H1 (cell line): Measurements from ENCODE around the gene SPEM3. TPM values are rescaled to one million over a fixed set of nuclear protein-coding genes. Genes with fewer than 3 reads are reported as not detected.

Source experiments
- CTCF ChIA-PET: fragments of 300-600 bp; sonication (Branson Sonifier 250); formaldehyde crosslinking; loops from one replicate; lab custom pipeline; 2021; ENCODE audit not compliant: partially characterized antibody; lab: Charles Lee
- POLR2A ChIA-PET: fragments of 300-600 bp; sonication (Branson Sonifier 250); formaldehyde crosslinking; loops from one replicate; lab custom pipeline; 2021; ENCODE audit warnings: inconsistent platforms; ENCODE audit not compliant: partially characterized antibody; lab: Charles Lee
- DNase-seq, 2 experiments: peaks; one replicate each; pipeline versions ENCODE4 v3.0.0 to v3.0.0-alpha.2; 2010 to 2022; ENCODE audit warnings: low spot score in 2 of 2, low read depth in 1 of 2, mixed read lengths in 1 of 2
- FAIRE-seq: peaks from 2 replicates; lab custom pipeline; 2011; peaks lifted over from hg19 to GRCh38; lab: Jason Lieb, UNC
- H2AFZ ChIP-seq: 2 replicates; pipeline ENCODE4 v1.8.1; 2012; ENCODE audit warnings: low read length, inconsistent platforms
- H2AK5ac ChIP-seq: 2 replicates; pipeline ENCODE4 v1.6.1; 2013; ENCODE audit warnings: low read depth, low read length
- H2BK120ac ChIP-seq: replicated peaks from 2 replicates; pipeline ENCODE3; 2013; ENCODE audit warnings: low read depth, low read length, inconsistent platforms
- H2BK12ac ChIP-seq: 2 replicates; pipeline ENCODE4 v1.6.1; 2013; ENCODE audit warnings: low read depth, low read length
- H2BK15ac ChIP-seq: 2 replicates; pipeline ENCODE4 v1.6.1; 2013; ENCODE audit warnings: low read length
- H2BK20ac ChIP-seq: 2 replicates; pipeline ENCODE4 v1.6.1; 2013; ENCODE audit warnings: low read length
- H2BK5ac ChIP-seq: 2 replicates; pipeline ENCODE4 v1.6.1; 2013; ENCODE audit warnings: low read depth, low read length
- H3K14ac ChIP-seq: 2 replicates; pipeline ENCODE4 v1.6.1; 2013; ENCODE audit warnings: inconsistent platforms; ENCODE audit not compliant: insufficient read length
- H3K18ac ChIP-seq: 2 replicates; pipeline ENCODE4 v1.6.1; 2013; ENCODE audit warnings: low read length; ENCODE audit errors: extremely low read depth
- H3K23ac ChIP-seq: 2 replicates; pipeline ENCODE4 v1.6.1; 2013; ENCODE audit warnings: inconsistent platforms; ENCODE audit not compliant: insufficient read length
- H3K23me2 ChIP-seq: 2 replicates; pipeline ENCODE4 v1.6.1; 2013; ENCODE audit warnings: low read depth, low read length
- H3K27ac ChIP-seq: 2 replicates; pipeline ENCODE4 v1.6.1; 2011; ENCODE audit warnings: low read depth, low read length, inconsistent platforms
- H3K27me3 ChIP-seq, 4 experiments: replicated peaks in 1 of 4; 1 replicate in 1 of 4; 2 replicates in 3 of 4; pipeline versions ENCODE4 v1.6.1 to v1.8.1; 2011 to 2013; ENCODE audit warnings: low read length in 3 of 4, mild to moderate bottlenecking in 3 of 4, inconsistent platforms in 2 of 4, mixed read lengths in 2 of 4, moderate library complexity in 1 of 4; ENCODE audit not compliant: control insufficient read depth in 3 of 4, insufficient read depth in 3 of 4; ENCODE audit errors: extremely low read depth in 1 of 4
- H3K36me3 ChIP-seq, 4 experiments: 2 replicates each; pipeline versions ENCODE4 v1.6.1 to v1.8.1; 2011 to 2013; ENCODE audit warnings: mild to moderate bottlenecking in 4 of 4, low read length in 3 of 4, moderate library complexity in 2 of 4, control low read depth in 1 of 4, inconsistent platforms in 1 of 4; ENCODE audit not compliant: insufficient read depth in 4 of 4, control insufficient read depth in 2 of 4
- H3K4ac ChIP-seq: replicated peaks from 2 replicates; pipeline ENCODE3; 2013; ENCODE audit warnings: low read length, low read depth, mixed read lengths, inconsistent platforms; ENCODE audit not compliant: insufficient read length
- H3K4me1 ChIP-seq, 4 experiments: replicated peaks in 1 of 4; 1 replicate in 1 of 4; 2 replicates in 3 of 4; pipeline versions ENCODE4 v1.6.1 to v1.8.1; 2011 to 2013; ENCODE audit warnings: low read length in 3 of 4, inconsistent platforms in 2 of 4, mixed read lengths in 1 of 4; ENCODE audit not compliant: insufficient read depth in 4 of 4, control insufficient read depth in 3 of 4
- H3K4me2 ChIP-seq, 2 experiments: 2 replicates each; pipeline versions ENCODE4 v1.6.1 to v1.8.1; 2011 to 2013; ENCODE audit warnings: low read depth in 2 of 2, low read length in 2 of 2, control low read depth in 1 of 2, inconsistent platforms in 1 of 2, mild to moderate bottlenecking in 1 of 2; ENCODE audit not compliant: insufficient read depth in 1 of 2
- H3K4me3 ChIP-seq, 4 experiments: fragments of 200-600, 300-600 bp in 1 of 4; sonication (generic), shearing (Covaris generic), sonication (Bioruptor Twin) in 1 of 4; 2 replicates each; pipeline versions ENCODE4 v1.5.1 to v1.8.1; 2011 to 2016; ENCODE audit warnings: low read length in 4 of 4, low read depth in 3 of 4, control low read depth in 2 of 4, inconsistent platforms in 2 of 4, mild to moderate bottlenecking in 2 of 4, mixed read lengths in 1 of 4, moderate library complexity in 1 of 4; ENCODE audit not compliant: insufficient read depth in 2 of 4; ENCODE audit errors: extremely low read depth in 1 of 4
- H3K56ac ChIP-seq: replicated peaks from 2 replicates; pipeline ENCODE3; 2013; ENCODE audit warnings: low read depth, mild to moderate bottlenecking, mixed read lengths, low read length, inconsistent platforms; ENCODE audit not compliant: insufficient read length
- H3K79me1 ChIP-seq: 2 replicates; pipeline ENCODE4 v1.6.1; 2013; ENCODE audit warnings: low read depth, low read length, control low read depth
- H3K79me2 ChIP-seq, 2 experiments: 2 replicates each; pipeline versions ENCODE4 v1.6.1 to v1.8.1; 2012 to 2013; ENCODE audit warnings: low read length in 2 of 2, mild to moderate bottlenecking in 2 of 2, inconsistent platforms in 1 of 2; ENCODE audit not compliant: insufficient read depth in 2 of 2, control insufficient read depth in 1 of 2
- H3K9ac ChIP-seq, 4 experiments: replicated peaks in 1 of 4; 1 replicate in 1 of 4; 2 replicates in 3 of 4; pipeline versions ENCODE4 v1.6.1 to v1.8.1; 2011 to 2013; ENCODE audit warnings: low read depth in 3 of 4, low read length in 3 of 4, control low read depth in 2 of 4, mild to moderate bottlenecking in 2 of 4, moderate library complexity in 2 of 4, inconsistent platforms in 1 of 4; ENCODE audit errors: extremely low read depth in 1 of 4
- H3K9me3 ChIP-seq, 2 experiments: 2 replicates each; pipeline versions ENCODE4 v1.6.1 to v1.8.1; 2012 to 2013; ENCODE audit warnings: mild to moderate bottlenecking in 2 of 2, moderate library complexity in 2 of 2, control low read depth in 1 of 2, inconsistent platforms in 1 of 2, low read depth in 1 of 2, low read length in 1 of 2, mixed read lengths in 1 of 2; ENCODE audit not compliant: insufficient read depth in 2 of 2
- H4K20me1 ChIP-seq, 2 experiments: replicated peaks in 1 of 2; 2 replicates each; pipeline versions ENCODE3 to v1.8.1; 2011 to 2013; ENCODE audit warnings: inconsistent platforms in 2 of 2, low read length in 2 of 2, mild to moderate bottlenecking in 1 of 2; ENCODE audit not compliant: insufficient read depth in 2 of 2, control insufficient read depth in 1 of 2
- H4K5ac ChIP-seq: 2 replicates; pipeline ENCODE4 v1.6.1; 2013; ENCODE audit warnings: low read length, low read depth, mixed read lengths, inconsistent platforms; ENCODE audit not compliant: insufficient read length
- H4K8ac ChIP-seq: 2 replicates; pipeline ENCODE4 v1.8.0; 2013; ENCODE audit warnings: mild to moderate bottlenecking, moderate library complexity, low read length, inconsistent platforms; ENCODE audit not compliant: insufficient read depth; ENCODE audit errors: extremely low read depth
- H4K91ac ChIP-seq: replicated peaks from 2 replicates; pipeline ENCODE3; 2013; ENCODE audit warnings: low read length, mixed read lengths, inconsistent platforms; ENCODE audit not compliant: insufficient read length
- ATF2 ChIP-seq: IDR thresholded peaks from 2 replicates; pipeline ENCODE4 v1.6.1; 2012; ENCODE audit warnings: low read length, inconsistent platforms
- BACH1 ChIP-seq: IDR thresholded peaks from 2 replicates; pipeline ENCODE4 v1.6.1; 2012; ENCODE audit warnings: low read length, improper control_type of control experiment
- BRCA1 ChIP-seq: IDR thresholded peaks from 2 replicates; pipeline ENCODE4 v1.6.1; 2012; ENCODE audit warnings: low read depth, low read length, improper control_type of control experiment
- CEBPB ChIP-seq: IDR thresholded peaks from 2 replicates; pipeline ENCODE4 v1.6.1; 2012; ENCODE audit warnings: low read depth, low read length
- EGR1 ChIP-seq: IDR thresholded peaks from 2 replicates; pipeline ENCODE4 v1.6.1; 2011; ENCODE audit warnings: low read depth, low read length, borderline replicate concordance
- GTF2F1 ChIP-seq: IDR thresholded peaks from 2 replicates; pipeline ENCODE4 v1.6.1; 2012; ENCODE audit warnings: low read depth, low read length, improper control_type of control experiment, borderline replicate concordance
- JUND ChIP-seq: IDR thresholded peaks from 2 replicates; pipeline ENCODE4 v1.6.1; 2011; ENCODE audit warnings: mild to moderate bottlenecking, improper control_type of control experiment, low read length
- KDM4A ChIP-seq: IDR thresholded peaks from one replicate; pipeline ENCODE4 v1.7.1; 2012; ENCODE audit warnings: low read depth, mild to moderate bottlenecking, moderate library complexity, low read length, inconsistent platforms; ENCODE audit not compliant: severe bottlenecking
- SIX5 ChIP-seq: IDR thresholded peaks from 2 replicates; pipeline ENCODE4 v1.6.1; 2011; ENCODE audit warnings: mild to moderate bottlenecking, low read depth, low read length
- SP1 ChIP-seq: IDR thresholded peaks from 2 replicates; pipeline ENCODE4 v1.6.1; 2011; ENCODE audit warnings: low read depth, low read length
- TEAD4 ChIP-seq: IDR thresholded peaks from 2 replicates; pipeline ENCODE4 v1.6.1; 2012; ENCODE audit warnings: low read depth, low read length, inconsistent platforms, mixed read lengths
- WGBS, 2 experiments: shearing (Covaris generic) in 1 of 2; methylation state at CpG; one replicate each; pipeline versions ENCODE4 v1.1.6 to v1.1.7; 2013 to 2015; ENCODE audit warnings: low lambda C conversion rate in 2 of 2, mixed read lengths in 2 of 2, inconsistent platforms in 1 of 2, low coverage in 1 of 2, missing lambda C conversion rate in 1 of 2; ENCODE audit not compliant: insufficient replicate concordance in 2 of 2, insufficient coverage in 1 of 2, insufficient read length in 1 of 2; ENCODE audit errors: extremely low coverage in 1 of 2, missing lambda C conversion rate in 1 of 2; 5-methylcytosine and 5-hydroxymethylcytosine counted together
- polyA plus RNA-seq, 7 experiments: library from polyadenylated mRNA; depleted of rRNA in 3 of 7; stranded (reverse) in 5 of 7; unstranded in 2 of 7; fragments of >200 nt in 5 of 7; fragments of 200-250 nt in 2 of 7; gene quantifications; 1 replicate in 5 of 7; 2 replicates in 1 of 7; 4 replicates in 1 of 7; pipeline versions ENCODE4 v1.2.1 to v1.2.3, GENCODE V29; 2011 to 2013; ENCODE audit warnings: missing spikeins in 2 of 7, mixed read lengths in 2 of 7
- total RNA-seq: library from RNA; stranded (reverse); fragmentation: NEBNext Ultra II Directional; extraction: Animal tissue kit (Norgen Biotek cat#: 25700); gene quantifications from 2 replicates; pipeline ENCODE4 v1.2.1, GENCODE V29; 2021

Gene SPEM3
- total and polyA plus RNA-seq, 2 of the 8 experiments (the other 6 are each of a cell fraction or from before 2014, with no cell fraction given), result 0.02 TPM; not detected in 1

DNA sequence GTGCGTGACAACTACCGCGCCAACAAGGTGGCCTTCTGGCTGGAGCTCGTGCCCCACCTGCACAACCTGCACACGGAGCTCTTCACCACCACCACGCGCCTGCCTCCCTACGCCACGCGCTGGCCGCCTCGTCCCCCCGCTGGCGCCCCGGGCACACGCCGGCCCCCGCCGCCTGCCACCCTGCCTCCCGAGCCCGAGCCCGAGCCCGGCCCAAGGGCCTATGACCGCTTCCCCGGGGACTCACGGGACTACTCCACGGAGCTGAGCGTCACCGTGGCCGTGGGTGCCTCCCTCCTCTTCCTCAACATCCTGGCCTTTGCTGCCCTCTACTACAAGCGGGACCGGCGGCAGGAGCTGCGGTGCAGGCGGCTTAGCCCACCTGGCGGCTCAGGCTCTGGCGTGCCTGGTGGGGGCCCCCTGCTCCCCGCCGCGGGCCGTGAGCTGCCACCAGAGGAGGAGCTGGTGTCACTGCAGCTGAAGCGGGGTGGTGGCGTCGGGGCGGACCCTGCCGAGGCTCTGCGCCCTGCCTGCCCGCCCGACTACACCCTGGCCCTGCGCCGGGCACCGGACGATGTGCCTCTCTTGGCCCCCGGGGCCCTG is 11.5 kb upstream of the SPEM3 start:
- CTCF ChIA-PET, result interaction anchor here (1.0 to 1.4 kb wide), 2 partner anchors 38 to 144 kb away, joined by 3 to 5 read pairs; partner anchors contain the start of gene SENP3
- Histone ChIP-seq H3K27ac (no peak overlapping the region), H3K4me1 (peaks cover 0 to 15% (median 6%) of the 10 kb centered on the region in 4 experiments; a peak in 5 of 7 replicates), H2BK12ac (no peak overlapping the region), H3K4ac (no peak overlapping the region), H2AFZ (no peak overlapping the region), H3K18ac (no peak overlapping the region), H2AK5ac (no peak overlapping the region), H3K9ac (no peak overlapping the region), H2BK15ac (no peak overlapping the region), H3K23ac (no peak overlapping the region), H4K20me1 (peaks cover 2 to 5% of the 10 kb centered on the region in 2 experiments), H3K79me1 (no peaks in the 10 kb centered on the region), H3K4me3 (no peak overlapping the region), H3K9me3 (no peaks in the 10 kb centered on the region), H2BK20ac (no peak overlapping the region), H3K14ac (no peak overlapping the region), H4K5ac (no peak overlapping the region), H3K56ac (no peak overlapping the region), H4K91ac (no peak overlapping the region), H2BK120ac (no peak overlapping the region), H3K4me2 (no peak overlapping the region), H2BK5ac (no peak overlapping the region), H3K36me3 (peaks cover 0 to 25% (median 9%) of the 10 kb centered on the region in 4 experiments; a peak in 6 of 8 replicates), H3K27me3 (no peaks in the 10 kb centered on the region), H3K79me2 (no peaks in the 10 kb centered on the region), H3K23me2 (peaks cover 2% of the 10 kb centered on the region; the same call in 1 of the 2 replicates), H4K8ac (peak overlapping the region; percentile 60; the same call in 1 of the 2 replicates)
- FAIRE-seq (no peak), DNase-seq (no peak)
- POLR2A ChIA-PET, result interaction anchor here (1.1 to 2.8 kb wide), 6 partner anchors 8 to 133 kb away, joined by 3 to 14 read pairs (median 4); partner anchors contain the start of genes NLGN2, SPEM2 and TMEM102
- WGBS, 2 experiments, result 93% methylated on average over 34 of the region's 54 CpGs; no CpG with 5 or more reads in 1 of the 2 experiments
- TF ChIP-seq BRCA1, result no peak
- TF ChIP-seq EGR1, result no peak
- no peak for TF ChIP-seq GTF2F1
- no peak for TF ChIP-seq SP1
- no peak for TF ChIP-seq CEBPB
- TF ChIP-seq ATF2, result no peak
- TF ChIP-seq BACH1, result no peak
- TF ChIP-seq KDM4A, result no peak
- TF ChIP-seq SIX5, result no peak
- TF ChIP-seq JUND, result no peak
- TF ChIP-seq TEAD4, result no peak
